Astrocyte (in vitro differentiated cells and primary cell): ENCODE data around the gene NEURL3. TPM values are rescaled to one million over a fixed set of nuclear protein-coding genes. Genes with fewer than 3 reads are reported as not detected.

Experiments used
- DNase-seq: peaks from one replicate; pipeline ENCODE4 v3.0.0-alpha.2; 2010; ENCODE audit warnings: low read depth
- FAIRE-seq: peaks from 2 replicates; lab custom pipeline; 2011; peaks lifted over from hg19 to GRCh38; lab: Jason Lieb, UNC
- H2AFZ ChIP-seq: 2 replicates; pipeline ENCODE4 v1.6.0; 2012; ENCODE audit warnings: low read depth, low read length, inconsistent platforms
- H3K27ac ChIP-seq: 2 replicates; pipeline ENCODE4 v1.5.1; 2011; ENCODE audit warnings: low read depth, low read length, inconsistent platforms
- H3K27me3 ChIP-seq: 2 replicates; pipeline ENCODE4 v1.6.0; 2011; ENCODE audit warnings: low read length, inconsistent platforms; ENCODE audit not compliant: insufficient read depth
- H3K36me3 ChIP-seq: 2 replicates; pipeline ENCODE4 v1.5.1; 2011; ENCODE audit warnings: low read length, inconsistent platforms; ENCODE audit not compliant: insufficient read depth
- H3K4me1 ChIP-seq: 2 replicates; pipeline ENCODE4 v1.5.1; 2011; ENCODE audit warnings: low read length, inconsistent platforms; ENCODE audit not compliant: insufficient read depth
- H3K4me2 ChIP-seq: 2 replicates; pipeline ENCODE4 v1.6.0; 2012; ENCODE audit warnings: low read length, inconsistent platforms
- H3K4me3 ChIP-seq: 2 replicates; pipeline ENCODE4 v1.5.1; 2011; ENCODE audit warnings: low read depth, mild to moderate bottlenecking, low read length, inconsistent platforms; ENCODE audit not compliant: insufficient read depth
- H3K79me2 ChIP-seq: 2 replicates; pipeline ENCODE4 v1.6.0; 2012; ENCODE audit warnings: mild to moderate bottlenecking, low read length, inconsistent platforms; ENCODE audit not compliant: insufficient read depth
- H3K9ac ChIP-seq: 2 replicates; pipeline ENCODE4 v1.6.0; 2012; ENCODE audit warnings: mild to moderate bottlenecking, low read length, inconsistent platforms
- H3K9me3 ChIP-seq: 2 replicates; pipeline ENCODE4 v1.5.1; 2012; ENCODE audit warnings: low read depth, mild to moderate bottlenecking, low read length, inconsistent platforms; ENCODE audit not compliant: insufficient read depth
- H4K20me1 ChIP-seq: 2 replicates; pipeline ENCODE4 v1.6.0; 2012; ENCODE audit warnings: low read length, inconsistent platforms; ENCODE audit not compliant: insufficient read depth
- H3K27ac Mint-ChIP-seq: one replicate; pipeline ENCODE4 v1.8.0; 2021; ENCODE audit warnings: mild to moderate bottlenecking, mixed read lengths; ENCODE audit not compliant: unreplicated experiment
- H3K27me3 Mint-ChIP-seq: one replicate; pipeline ENCODE4 v1.8.0; 2021; ENCODE audit warnings: low read depth, mixed read lengths; ENCODE audit not compliant: unreplicated experiment
- H3K36me3 Mint-ChIP-seq: one replicate; pipeline ENCODE4 v1.8.0; 2021; ENCODE audit warnings: low read depth, mixed read lengths; ENCODE audit not compliant: unreplicated experiment
- H3K4me1 Mint-ChIP-seq: one replicate; pipeline ENCODE4 v1.8.0; 2021; ENCODE audit warnings: low read depth, mixed read lengths; ENCODE audit not compliant: unreplicated experiment
- H3K4me3 Mint-ChIP-seq: one replicate; pipeline ENCODE4 v1.8.0; 2021; ENCODE audit warnings: mild to moderate bottlenecking, moderate library complexity, mixed read lengths; ENCODE audit not compliant: unreplicated experiment
- H3K9me3 Mint-ChIP-seq: one replicate; pipeline ENCODE4 v1.8.0; 2021; ENCODE audit warnings: mild to moderate bottlenecking, mixed read lengths; ENCODE audit not compliant: unreplicated experiment
- EZH2 ChIP-seq: IDR thresholded peaks from 2 replicates; pipeline ENCODE4 v1.6.1; 2012; ENCODE audit warnings: mild to moderate bottlenecking, low read length, inconsistent platforms; ENCODE audit not compliant: insufficient read depth
- total RNA-seq: library from RNA; stranded (reverse); gene quantifications from 2 replicates; pipeline ENCODE4 v1.2.1, GENCODE V29; 2021
- TF ChIP-seq, protein P1 (sequence below): IDR thresholded peaks from 2 replicates; pipeline ENCODE4 v1.5.1; 2011; ENCODE audit warnings: low read depth, mild to moderate bottlenecking, inconsistent platforms, low read length, moderate library complexity; ENCODE audit not compliant: insufficient read depth

Gene NEURL3
- total RNA-seq, 1 donor from 2014 or later = 0.34 TPM

- no peaks in the 10 kb centered on the region for H3K36me3 ChIP-seq
These were observed 15.1 kb upstream of the NEURL3 start for GRCh38 chr2:96520231-96520630.

DNA sequence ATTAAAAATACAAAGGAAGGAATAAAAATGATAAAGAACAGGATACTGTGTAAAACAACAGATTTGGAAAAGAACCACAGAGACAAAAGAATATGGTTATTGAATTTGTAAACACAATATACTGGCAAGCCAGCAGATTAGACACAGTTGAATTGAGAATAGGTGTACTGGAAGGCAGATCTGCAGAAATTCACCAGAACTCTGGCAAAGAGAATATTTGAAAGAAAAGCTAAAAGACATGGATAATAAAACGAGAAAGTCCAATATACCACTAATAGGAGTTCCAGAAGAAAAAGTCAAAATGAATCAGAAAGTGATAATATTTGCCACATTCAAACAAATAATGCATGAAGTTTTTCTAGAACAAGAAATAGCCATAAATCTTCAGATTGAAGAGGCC, 11.9 kb upstream of the NEURL3 start:
- H3K36me3 ChIP-seq = no peaks in the 10 kb centered on the region
- no peak overlapping the region for H2AFZ ChIP-seq
- no peaks in the 10 kb centered on the region for H3K4me1 ChIP-seq
- no peak for TF ChIP-seq EZH2
- TF ChIP-seq, protein P1, sequence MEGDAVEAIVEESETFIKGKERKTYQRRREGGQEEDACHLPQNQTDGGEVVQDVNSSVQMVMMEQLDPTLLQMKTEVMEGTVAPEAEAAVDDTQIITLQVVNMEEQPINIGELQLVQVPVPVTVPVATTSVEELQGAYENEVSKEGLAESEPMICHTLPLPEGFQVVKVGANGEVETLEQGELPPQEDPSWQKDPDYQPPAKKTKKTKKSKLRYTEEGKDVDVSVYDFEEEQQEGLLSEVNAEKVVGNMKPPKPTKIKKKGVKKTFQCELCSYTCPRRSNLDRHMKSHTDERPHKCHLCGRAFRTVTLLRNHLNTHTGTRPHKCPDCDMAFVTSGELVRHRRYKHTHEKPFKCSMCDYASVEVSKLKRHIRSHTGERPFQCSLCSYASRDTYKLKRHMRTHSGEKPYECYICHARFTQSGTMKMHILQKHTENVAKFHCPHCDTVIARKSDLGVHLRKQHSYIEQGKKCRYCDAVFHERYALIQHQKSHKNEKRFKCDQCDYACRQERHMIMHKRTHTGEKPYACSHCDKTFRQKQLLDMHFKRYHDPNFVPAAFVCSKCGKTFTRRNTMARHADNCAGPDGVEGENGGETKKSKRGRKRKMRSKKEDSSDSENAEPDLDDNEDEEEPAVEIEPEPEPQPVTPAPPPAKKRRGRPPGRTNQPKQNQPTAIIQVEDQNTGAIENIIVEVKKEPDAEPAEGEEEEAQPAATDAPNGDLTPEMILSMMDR = no peak
- no peak overlapping the region for H3K4me3 ChIP-seq
- H4K20me1 ChIP-seq = no peaks in the 10 kb centered on the region
- no peaks in the 10 kb centered on the region for H3K27me3 ChIP-seq
- no peak for FAIRE-seq
- peaks cover 14% of the 10 kb centered on the region for H3K9me3 Mint-ChIP-seq
- DNase-seq = no peak
- H3K4me2 ChIP-seq = no peak overlapping the region
- no peak overlapping the region for H3K27ac ChIP-seq
- H3K4me3 Mint-ChIP-seq = no peak overlapping the region
- peaks cover 24% of the 10 kb centered on the region for H3K27me3 Mint-ChIP-seq
- no peaks in the 10 kb centered on the region for H3K9me3 ChIP-seq
- H3K79me2 ChIP-seq = no peaks in the 10 kb centered on the region
- no peak overlapping the region for H3K9ac ChIP-seq
- H3K36me3 Mint-ChIP-seq = no peaks in the 10 kb centered on the region
- H3K27ac Mint-ChIP-seq = no peak overlapping the region
- H3K4me1 Mint-ChIP-seq = no peaks in the 10 kb centered on the region

More at GRCh38 chr2:96520231-96520630, 15.1 kb upstream of the NEURL3 start:
- Mint-ChIP-seq H3K27ac (no peak overlapping the region), H3K4me3 (no peak overlapping the region), H3K27me3 (peaks cover 29% of the 10 kb centered on the region), H3K36me3 (no peaks in the 10 kb centered on the region), H3K4me1 (no peaks in the 10 kb centered on the region), H3K9me3 (peaks cover 14% of the 10 kb centered on the region)
- Histone ChIP-seq H3K27ac (no peak overlapping the region), H3K4me2 (no peak overlapping the region), H4K20me1 (no peaks in the 10 kb centered on the region), H3K9me3 (no peaks in the 10 kb centered on the region), H2AFZ (no peak overlapping the region), H3K4me3 (no peak overlapping the region), H3K79me2 (no peaks in the 10 kb centered on the region), H3K9ac (no peak overlapping the region), H3K27me3 (peaks cover 6% of the 10 kb centered on the region), H3K4me1 (no peaks in the 10 kb centered on the region)
- FAIRE-seq = no peak
- TF ChIP-seq, protein P1 = no peak
- no peak for TF ChIP-seq EZH2
- DNase-seq = no peak

GRCh38 chr2:96514521-96514920, 9.4 kb upstream of the NEURL3 start:
- Mint-ChIP-seq H3K27me3 (peaks cover 34% of the 10 kb centered on the region), H3K36me3 (no peaks in the 10 kb centered on the region), H3K27ac (no peak overlapping the region), H3K9me3 (peaks cover 14% of the 10 kb centered on the region), H3K4me3 (no peak overlapping the region), H3K4me1 (no peaks in the 10 kb centered on the region)
- no peaks in the 10 kb centered on the region for H3K79me2 ChIP-seq
- H3K27ac ChIP-seq = no peak overlapping the region
- FAIRE-seq (no peak), DNase-seq (no peak)
- H4K20me1 ChIP-seq = no peaks in the 10 kb centered on the region
- H3K9me3 ChIP-seq = no peaks in the 10 kb centered on the region
- TF ChIP-seq, protein P1 = no peak
- no peak for TF ChIP-seq EZH2
- no peak overlapping the region for H3K4me2 ChIP-seq
- H3K36me3 ChIP-seq = no peaks in the 10 kb centered on the region
- no peaks in the 10 kb centered on the region for H3K4me1 ChIP-seq
- no peak overlapping the region for H3K4me3 ChIP-seq
- H3K27me3 ChIP-seq = peaks cover 7% of the 10 kb centered on the region
- H2AFZ ChIP-seq = no peak overlapping the region
- no peak overlapping the region for H3K9ac ChIP-seq
